Progenitor cell of endocrine pancreas (in vitro differentiated cells): ENCODE data around the gene ANGEL1. TPM values are rescaled to one million over a fixed set of nuclear protein-coding genes. Genes with fewer than 3 reads are reported as not detected.

Experiments
- DNase-seq: peaks from one replicate; pipeline ENCODE4 v3.0.0; 2021; ENCODE audit warnings: low spot score; ENCODE audit not compliant: unreplicated experiment
- H3K27ac Mint-ChIP-seq: 2 replicates; pipeline ENCODE4 v1.8.0; 2021; ENCODE audit warnings: mild to moderate bottlenecking, moderate library complexity, mixed read lengths
- H3K27me3 Mint-ChIP-seq: 2 replicates; pipeline ENCODE4 v1.8.0; 2021; ENCODE audit warnings: mixed read lengths
- H3K36me3 Mint-ChIP-seq: 2 replicates; pipeline ENCODE4 v1.8.0; 2022; ENCODE audit warnings: mixed read lengths; ENCODE audit not compliant: insufficient read depth
- H3K4me1 Mint-ChIP-seq: 2 replicates; pipeline ENCODE4 v1.8.0; 2021; ENCODE audit warnings: low read depth, mixed read lengths
- H3K4me3 Mint-ChIP-seq: 2 replicates; pipeline ENCODE4 v1.8.0; 2021; ENCODE audit warnings: low read depth, mild to moderate bottlenecking, moderate library complexity, mixed read lengths
- H3K9me3 Mint-ChIP-seq: 2 replicates; pipeline ENCODE4 v1.8.0; 2021; ENCODE audit warnings: low read depth, mixed read lengths
- CTCF ChIP-seq: fragments of 200-600 bp; sonication (generic); IDR thresholded peaks from one replicate; pipeline ENCODE4 v1.5.0; 2021; ENCODE audit warnings: antibody characterized with exemption, mild to moderate bottlenecking; ENCODE audit not compliant: unreplicated experiment
- total RNA-seq: library from RNA; stranded (reverse); gene quantifications from 2 replicates; pipeline ENCODE4 v1.2.1, GENCODE V29; 2021

The ANGEL1 gene
- total RNA-seq, 1 donor from 2014 or later, result 129 TPM

GRCh38 chr14:76768671-76769500 lies 43.8 kb downstream of the ANGEL1 start:
- Mint-ChIP-seq H3K9me3 (no peaks in the 10 kb centered on the region), H3K36me3 (peaks cover 7% of the 10 kb centered on the region), H3K4me3 (no peak overlapping the region), H3K27ac (no peak overlapping the region), H3K27me3 (peaks cover 3% of the 10 kb centered on the region), H3K4me1 (peaks cover 19% of the 10 kb centered on the region)
- DNase-seq, result no peak
- no peak for TF ChIP-seq CTCF

GRCh38 chr14:76767681-76768656 lies 44.7 kb downstream of the ANGEL1 start:
- Mint-ChIP-seq H3K4me1 (peaks cover 19% of the 10 kb centered on the region), H3K9me3 (no peaks in the 10 kb centered on the region), H3K36me3 (peaks cover 7% of the 10 kb centered on the region), H3K27ac (no peak overlapping the region), H3K4me3 (no peak overlapping the region), H3K27me3 (peaks cover 11% of the 10 kb centered on the region)
- DNase-seq, result no peak
- no peak for TF ChIP-seq CTCF

GRCh38 chr14:76765461-76765931 lies 47.2 kb downstream of the ANGEL1 start:
- TF ChIP-seq CTCF, result no peak
- no peak for DNase-seq
- peaks cover 24% of the 10 kb centered on the region for H3K27me3 Mint-ChIP-seq

GRCh38 chr14:76763096-76764041 lies 49.3 kb downstream of the ANGEL1 start:
- H3K4me1 Mint-ChIP-seq, result peaks cover 20% of the 10 kb centered on the region
- no peak for TF ChIP-seq CTCF
- H3K27me3 Mint-ChIP-seq, result peaks cover 41% of the 10 kb centered on the region
- peaks cover 3% of the 10 kb centered on the region for H3K36me3 Mint-ChIP-seq
- H3K9me3 Mint-ChIP-seq, result no peaks in the 10 kb centered on the region
- DNase-seq, result no peak
- peak overlapping the region; percentile 81 for H3K4me3 Mint-ChIP-seq
- no peak overlapping the region for H3K27ac Mint-ChIP-seq

More at GRCh38 chr14:76765461-76765931, 47.2 kb downstream of the ANGEL1 start:
- Mint-ChIP-seq H3K4me3 (no peak overlapping the region), H3K27ac (no peak overlapping the region), H3K36me3 (peaks cover 5% of the 10 kb centered on the region), H3K4me1 (peaks cover 20% of the 10 kb centered on the region), H3K9me3 (no peaks in the 10 kb centered on the region)
